ENCODE results near the gene MRPL24.

The MRPL24 gene

GRCh38 chr1:156743367-156744302 lies 2.7 kb upstream of the MRPL24 start:
- DNase-seq (ENCODE audit: low spot score), result no peak

- no peak for DNase-seq (ENCODE audit: low spot score)
Observed at GRCh38 chr1:156742801-156743200, 1.9 kb upstream of the MRPL24 start.

DNA sequence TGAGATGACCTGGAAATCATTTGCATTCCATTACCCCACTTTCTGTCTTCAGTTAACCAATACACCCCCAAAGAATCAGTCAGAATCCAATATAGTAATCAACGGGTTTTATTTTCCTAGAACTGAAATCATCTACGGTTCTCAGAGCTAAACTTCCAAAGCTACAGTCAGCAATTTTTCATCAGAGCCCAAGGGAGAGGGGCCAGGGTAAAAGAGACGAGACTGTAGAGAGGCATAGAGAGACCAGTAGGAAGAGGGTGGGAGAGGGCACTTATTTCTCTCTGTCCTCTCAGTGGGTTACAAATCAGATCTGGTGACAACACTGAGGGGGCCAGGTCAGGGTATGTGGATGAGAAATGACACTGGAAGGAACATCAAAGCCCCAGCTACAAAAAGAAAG lies 1.1 kb upstream of the MRPL24 start:
- no peak for DNase-seq (ENCODE audit: low spot score)

DNA sequence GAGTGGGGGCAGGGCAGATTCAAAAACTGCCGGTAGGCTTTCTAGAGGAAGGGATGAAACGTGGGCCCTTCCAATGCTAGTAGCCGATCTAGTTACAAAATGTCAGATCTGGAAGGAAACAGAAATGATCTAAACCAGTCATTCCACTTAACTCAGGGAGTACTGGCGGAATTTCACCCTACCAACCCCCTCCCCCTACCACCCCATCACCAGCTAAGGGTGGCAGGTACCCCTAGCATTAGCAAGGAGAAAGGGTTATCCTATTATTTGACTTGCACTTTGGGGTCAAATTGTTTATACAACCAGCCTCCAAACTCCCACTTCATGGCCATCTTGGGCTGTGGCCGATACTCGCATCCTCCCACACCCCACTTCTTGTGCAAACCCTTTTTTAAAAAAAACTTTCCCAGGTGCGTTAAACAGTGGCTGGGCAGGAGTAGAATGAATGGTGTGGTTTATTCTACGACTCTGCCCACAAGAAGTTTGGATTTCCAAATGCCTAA lies 644 bp upstream of the MRPL24 start:
- DNase-seq (ENCODE audit: low spot score), result no peak

GRCh38 chr1:156740237-156740740 lies 599 bp downstream of the MRPL24 start:
- DNase-seq (ENCODE audit: low spot score), result no peak

DNA sequence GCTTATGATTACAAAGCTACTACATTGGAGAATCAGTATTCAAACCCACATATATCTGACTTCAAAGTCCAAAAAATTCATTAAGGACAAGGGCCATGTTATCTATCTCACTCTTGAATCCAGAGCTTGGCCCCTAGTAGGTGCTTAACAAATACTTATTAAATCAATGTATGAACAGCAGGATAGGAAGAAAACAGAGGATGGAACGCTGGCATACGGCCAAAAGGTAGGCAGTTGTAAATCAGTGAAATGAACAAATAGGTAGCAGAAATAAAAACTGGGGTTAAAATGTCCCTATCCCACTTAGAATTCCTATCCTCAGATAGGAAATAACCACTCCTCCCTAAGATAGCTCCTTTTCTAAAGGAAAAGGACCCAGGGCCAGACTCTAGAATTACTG lies 2.0 kb downstream of the MRPL24 start:
- no peak for DNase-seq (ENCODE audit: low spot score)

GRCh38 chr1:156738407-156738806 lies 2.5 kb downstream of the MRPL24 start:
- DNase-seq (ENCODE audit: low spot score), result no peak

- no peak for DNase-seq (ENCODE audit: low spot score)
Observed at GRCh38 chr1:156733989-156734584, 6.8 kb downstream of the MRPL24 start.

- peak; percentile 95 for DNase-seq (ENCODE audit: low spot score)
Observed at GRCh38 chr1:156728599-156729462, 12.1 kb downstream of the MRPL24 start, which contains the start of gene ISG20L2. Gene ISG20L2 (minus strand): TSS chr1:156728766. CDS start chr1:156727652, 1,114 bp downstream.

DNA sequence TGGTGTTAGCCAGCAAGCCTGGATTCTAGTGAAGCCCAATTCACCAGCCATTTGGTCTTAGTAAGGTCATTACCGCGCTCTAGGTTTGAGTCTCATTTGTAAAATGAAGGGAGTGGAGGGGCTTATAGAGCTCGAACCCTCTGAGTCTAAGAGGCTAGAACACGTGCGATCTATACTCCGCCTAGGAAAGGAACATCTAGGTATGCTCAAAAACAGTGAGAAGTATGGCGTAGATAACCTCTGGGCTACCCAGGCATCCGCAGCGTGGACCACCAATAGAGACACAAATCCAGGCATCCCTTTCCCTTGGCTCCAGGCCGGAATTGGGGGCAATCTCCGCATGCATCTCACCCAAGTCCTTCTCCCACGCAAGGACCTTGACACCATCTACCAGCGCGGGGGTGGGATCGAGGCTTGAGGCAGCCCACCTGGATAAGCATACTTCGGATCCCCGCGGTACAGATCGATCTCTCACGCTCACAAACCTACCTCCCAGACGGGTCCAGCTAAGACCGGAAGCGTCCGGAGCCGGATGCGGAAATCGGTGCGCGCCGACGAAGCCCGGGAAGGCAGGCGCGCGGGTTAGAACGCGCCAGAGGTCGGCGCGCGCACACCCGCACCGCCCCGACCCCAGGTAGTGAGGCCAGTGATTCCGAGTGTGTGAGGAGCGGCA lies 12.8 kb downstream of the MRPL24 start, which contains the start of gene METTL25B:
TSS of gene METTL25B (plus strand) at position 544 of the 673 bp plus-strand sequence. CDS start 636 bp downstream, outside the sequence.
- DNase-seq (ENCODE audit: low spot score), result no peak

DNA sequence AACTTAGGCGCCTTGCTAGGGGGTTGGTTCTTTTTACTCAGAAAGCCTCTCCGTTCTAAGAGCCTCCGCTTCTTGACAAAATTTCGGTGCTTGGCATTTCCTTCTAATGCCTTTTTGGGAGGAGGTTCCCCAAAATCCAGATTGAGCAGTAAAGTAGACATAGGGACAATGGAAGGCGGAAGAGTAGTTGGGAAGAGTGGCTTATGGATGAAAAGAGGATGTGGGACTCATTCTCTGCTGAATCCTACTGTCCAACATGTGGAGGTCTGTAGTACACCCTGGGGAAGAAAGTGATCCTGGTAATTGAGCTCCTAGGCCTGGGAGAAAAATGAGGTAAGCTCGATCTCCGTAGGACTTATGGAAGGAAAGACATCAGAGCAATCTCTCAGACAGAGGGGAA lies 13.4 kb downstream of the MRPL24 start:
- no peak for DNase-seq (ENCODE audit: low spot score)

- no peak for DNase-seq (ENCODE audit: low spot score)
Observed at GRCh38 chr1:156726549-156727226, 14.2 kb downstream of the MRPL24 start.

- peak; percentile 89 for DNase-seq (ENCODE audit: low spot score)
Observed at GRCh38 chr1:156725683-156726280, 15.1 kb downstream of the MRPL24 start.

DNA sequence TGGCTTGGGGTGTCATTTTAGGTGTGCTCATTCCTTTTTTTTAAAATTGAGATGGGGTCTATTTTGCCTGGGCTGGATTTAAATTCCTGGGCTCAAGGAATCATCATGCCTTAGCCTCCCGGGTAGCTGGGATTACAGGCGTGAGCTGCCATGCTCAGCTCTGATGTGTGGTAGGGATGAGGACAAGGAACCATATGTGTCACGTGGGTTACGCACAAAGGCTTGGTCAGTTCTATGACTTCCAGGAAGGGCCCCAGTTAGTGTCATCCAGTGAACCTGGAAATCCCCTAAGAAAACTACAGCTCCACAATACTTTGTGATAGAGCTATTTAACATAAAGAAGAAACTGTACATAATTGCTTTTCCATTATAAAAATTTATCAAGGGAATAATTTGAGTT lies 19.4 kb downstream of the MRPL24 start:
- no peak for DNase-seq (ENCODE audit: low spot score)

DNA sequence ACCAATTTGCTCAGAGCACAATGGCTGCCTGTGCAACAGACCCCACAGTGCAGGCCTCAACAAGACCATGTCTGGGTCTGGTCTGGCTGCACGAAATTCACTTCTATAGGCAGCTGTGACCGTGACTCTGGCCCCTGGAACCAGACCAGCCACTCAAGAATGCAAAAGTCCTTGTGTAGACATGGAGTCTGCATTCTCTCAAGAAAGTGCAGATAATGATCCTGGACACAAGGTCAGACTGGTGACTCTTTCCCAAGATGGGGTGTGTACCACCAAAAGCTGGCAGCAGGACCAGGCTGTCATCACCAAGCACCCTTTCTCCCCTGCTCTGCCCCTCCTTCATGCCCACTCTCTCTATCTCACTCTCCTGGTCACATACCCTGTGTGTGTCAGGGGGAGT lies 19.8 kb downstream of the MRPL24 start:
- DNase-seq (ENCODE audit: low spot score), result no peak

GRCh38 chr1:156717351-156717750 lies 23.5 kb downstream of the MRPL24 start:
- no peak for DNase-seq (ENCODE audit: low spot score)

DNA sequence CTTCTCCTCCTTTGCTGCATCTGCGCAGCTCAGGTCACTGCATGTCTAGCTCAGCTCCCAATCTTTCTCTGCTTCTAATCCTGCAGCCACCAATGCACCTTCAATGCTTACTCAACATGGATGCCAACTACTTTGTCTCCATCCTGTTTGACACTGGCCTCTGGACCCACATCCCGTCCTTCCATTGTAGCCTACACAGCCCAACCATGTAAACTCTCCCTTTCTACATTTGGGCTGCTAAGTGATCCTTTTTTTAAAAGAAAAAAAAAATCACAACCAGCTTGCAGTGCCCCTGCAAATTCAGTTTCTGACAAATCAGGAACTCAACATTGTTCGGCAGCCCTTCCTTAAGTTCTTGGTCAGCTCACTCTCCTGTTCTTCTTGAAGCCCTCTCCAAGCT lies 26.1 kb downstream of the MRPL24 start:
- DNase-seq (ENCODE audit: low spot score), result no peak

DNA sequence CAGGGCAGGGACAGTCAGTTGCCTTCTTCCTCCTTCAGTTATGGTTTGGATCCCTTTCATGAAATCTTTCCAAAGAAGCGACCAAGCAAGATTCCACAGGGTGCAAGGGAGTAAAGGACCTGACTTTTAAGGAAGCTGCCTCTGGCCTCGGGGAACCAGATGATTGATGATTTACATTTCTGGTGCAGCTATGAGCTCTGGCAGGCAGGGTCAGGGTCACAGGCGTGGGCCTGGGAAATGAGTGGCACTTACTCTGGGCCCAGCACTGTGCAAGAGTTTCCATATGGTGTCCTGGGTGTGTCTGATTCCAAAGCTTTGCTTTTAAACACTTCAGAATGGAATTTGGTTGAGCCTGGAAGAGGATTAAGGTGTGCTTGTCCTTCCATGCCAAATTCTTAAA lies 28.3 kb downstream of the MRPL24 start:
- no peak for DNase-seq (ENCODE audit: low spot score)

GRCh38 chr1:156711011-156711817 lies 29.7 kb downstream of the MRPL24 start:
- no peak for DNase-seq (ENCODE audit: low spot score)
